GM10266 (cell line): ENCODE data around the gene LRIT2.

Experiments used
- DNase-seq: peaks from one replicate; pipeline ENCODE4 v3.0.0; 2012; ENCODE audit errors: extremely low spot score
- TF ChIP-seq, protein P1 (sequence below): IDR thresholded peaks from 2 replicates; pipeline ENCODE4 v1.5.1; 2012; ENCODE audit warnings: mild to moderate bottlenecking, low read depth; ENCODE audit not compliant: control insufficient read depth, insufficient read depth; ENCODE audit errors: missing control alignments

The LRIT2 gene, protein sequence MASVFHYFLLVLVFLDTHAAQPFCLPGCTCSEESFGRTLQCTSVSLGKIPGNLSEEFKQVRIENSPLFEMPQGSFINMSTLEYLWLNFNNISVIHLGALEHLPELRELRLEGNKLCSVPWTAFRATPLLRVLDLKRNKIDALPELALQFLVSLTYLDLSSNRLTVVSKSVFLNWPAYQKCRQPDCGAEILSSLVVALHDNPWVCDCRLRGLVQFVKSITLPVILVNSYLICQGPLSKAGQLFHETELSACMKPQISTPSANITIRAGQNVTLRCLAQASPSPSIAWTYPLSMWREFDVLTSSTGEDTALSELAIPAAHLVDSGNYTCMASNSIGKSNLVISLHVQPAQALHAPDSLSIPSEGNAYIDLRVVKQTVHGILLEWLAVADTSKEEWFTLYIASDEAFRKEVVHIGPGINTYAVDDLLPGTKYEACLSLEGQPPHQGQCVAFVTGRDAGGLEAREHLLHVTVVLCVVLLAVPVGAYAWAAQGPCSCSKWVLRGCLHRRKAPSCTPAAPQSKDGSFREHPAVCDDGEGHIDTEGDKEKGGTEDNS

GRCh38 chr10:84225427-84226173 lies at the start of gene LRIT2:
Gene LRIT2 (minus strand): TSS chr10:84225544. CDS start chr10:84225520, 24 bp downstream.
- TF ChIP-seq, protein P1, sequence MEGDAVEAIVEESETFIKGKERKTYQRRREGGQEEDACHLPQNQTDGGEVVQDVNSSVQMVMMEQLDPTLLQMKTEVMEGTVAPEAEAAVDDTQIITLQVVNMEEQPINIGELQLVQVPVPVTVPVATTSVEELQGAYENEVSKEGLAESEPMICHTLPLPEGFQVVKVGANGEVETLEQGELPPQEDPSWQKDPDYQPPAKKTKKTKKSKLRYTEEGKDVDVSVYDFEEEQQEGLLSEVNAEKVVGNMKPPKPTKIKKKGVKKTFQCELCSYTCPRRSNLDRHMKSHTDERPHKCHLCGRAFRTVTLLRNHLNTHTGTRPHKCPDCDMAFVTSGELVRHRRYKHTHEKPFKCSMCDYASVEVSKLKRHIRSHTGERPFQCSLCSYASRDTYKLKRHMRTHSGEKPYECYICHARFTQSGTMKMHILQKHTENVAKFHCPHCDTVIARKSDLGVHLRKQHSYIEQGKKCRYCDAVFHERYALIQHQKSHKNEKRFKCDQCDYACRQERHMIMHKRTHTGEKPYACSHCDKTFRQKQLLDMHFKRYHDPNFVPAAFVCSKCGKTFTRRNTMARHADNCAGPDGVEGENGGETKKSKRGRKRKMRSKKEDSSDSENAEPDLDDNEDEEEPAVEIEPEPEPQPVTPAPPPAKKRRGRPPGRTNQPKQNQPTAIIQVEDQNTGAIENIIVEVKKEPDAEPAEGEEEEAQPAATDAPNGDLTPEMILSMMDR, result no peak

GRCh38 chr10:84270708-84271107 lies 45.4 kb upstream of the LRIT2 start:
- no peak for DNase-seq
- TF ChIP-seq, protein P1, result no peak

More at GRCh38 chr10:84225427-84226173, at the start of gene LRIT2:
- no peak for DNase-seq

- DNase-seq, result no peak
- TF ChIP-seq, protein P1, result no peak
Observed at GRCh38 chr10:84269773-84270172, 44.4 kb upstream of the LRIT2 start.

DNA sequence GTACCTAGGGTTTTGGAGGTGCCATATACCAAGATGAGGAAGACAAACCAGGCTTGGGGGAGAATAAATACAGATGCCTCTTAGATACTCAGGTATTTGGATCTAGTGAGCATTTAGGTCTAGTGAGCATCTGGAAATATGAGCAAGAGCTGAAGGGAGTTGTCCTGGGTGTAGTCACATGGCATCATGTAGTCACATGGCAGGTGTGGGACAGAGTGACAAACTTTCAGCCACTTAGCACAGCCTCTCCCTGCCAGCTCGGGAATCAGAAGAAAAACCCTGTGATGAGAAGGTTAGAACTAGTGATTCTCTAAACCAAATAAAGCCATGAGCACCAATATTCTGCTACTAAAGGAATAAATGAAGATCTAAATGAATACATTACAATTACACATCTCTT lies 43.8 kb upstream of the LRIT2 start:
- TF ChIP-seq, protein P1, result no peak
- no peak for DNase-seq

GRCh38 chr10:84267503-84268126 lies 42.3 kb upstream of the LRIT2 start:
- peak; percentile 51 for DNase-seq
- TF ChIP-seq, protein P1, result peak; percentile 61

- TF ChIP-seq, protein P1, result no peak
- no peak for DNase-seq
Observed at GRCh38 chr10:84265418-84265817, 40.1 kb upstream of the LRIT2 start.
